ENCODE measurements around the gene AUTS2.

Gene AUTS2

GRCh38 chr7:70460562-70460961 is 862.3 kb downstream of the AUTS2 start:
- no peak for DNase-seq (ENCODE audit: low read depth in 2 of 2)

- no peak for DNase-seq (ENCODE audit: low read depth in 2 of 2)
Measured at GRCh38 chr7:70463352-70463938, 865.2 kb downstream of the AUTS2 start.

GRCh38 chr7:70466725-70467364 is 868.6 kb downstream of the AUTS2 start:
- no peak for DNase-seq (ENCODE audit: low read depth in 2 of 2)

- DNase-seq (ENCODE audit: low read depth in 2 of 2), result no peak
Measured at GRCh38 chr7:70470746-70471145, 872.5 kb downstream of the AUTS2 start.

- DNase-seq (ENCODE audit: low read depth in 2 of 2), result no peak
Measured at GRCh38 chr7:70472601-70473237, 874.4 kb downstream of the AUTS2 start.

- no peak for DNase-seq (ENCODE audit: low read depth in 2 of 2)
Measured at GRCh38 chr7:70474639-70475234, 876.5 kb downstream of the AUTS2 start.

- no peak for DNase-seq (ENCODE audit: low read depth in 2 of 2)
Measured at GRCh38 chr7:70477036-70478010, 879.0 kb downstream of the AUTS2 start.

- no peak for DNase-seq (ENCODE audit: low read depth in 2 of 2)
Measured at GRCh38 chr7:70479153-70480021, 881.1 kb downstream of the AUTS2 start.

GRCh38 chr7:70480927-70481569 is 882.8 kb downstream of the AUTS2 start:
- no peak for DNase-seq (ENCODE audit: low read depth in 2 of 2)

- DNase-seq (ENCODE audit: low read depth in 2 of 2), result no peak
Measured at GRCh38 chr7:70481570-70482123, 883.4 kb downstream of the AUTS2 start.

GRCh38 chr7:70484255-70484654 is 886.0 kb downstream of the AUTS2 start:
- DNase-seq (ENCODE audit: low read depth in 2 of 2), result no peak

- no peak for DNase-seq (ENCODE audit: low read depth in 2 of 2)
Measured at GRCh38 chr7:70486977-70487376, 888.7 kb downstream of the AUTS2 start.

GRCh38 chr7:70487428-70487827 is 889.2 kb downstream of the AUTS2 start:
- DNase-seq (ENCODE audit: low read depth in 2 of 2), result no peak

GRCh38 chr7:70487886-70488285 is 889.6 kb downstream of the AUTS2 start:
- DNase-seq (ENCODE audit: low read depth in 2 of 2), result no peak

- DNase-seq (ENCODE audit: low read depth in 2 of 2), result no peak
Measured at GRCh38 chr7:70489813-70490212, 891.5 kb downstream of the AUTS2 start.

GRCh38 chr7:70492625-70493024 is 894.4 kb downstream of the AUTS2 start:
- DNase-seq (ENCODE audit: low read depth in 2 of 2), result no peak

GRCh38 chr7:70494225-70495032 is 896.2 kb downstream of the AUTS2 start:
- no peak for DNase-seq (ENCODE audit: low read depth in 2 of 2)

- DNase-seq (ENCODE audit: low read depth in 2 of 2), result no peak
Measured at GRCh38 chr7:70495033-70495376, 896.7 kb downstream of the AUTS2 start.

GRCh38 chr7:70497793-70498192 is 899.5 kb downstream of the AUTS2 start:
- no peak for DNase-seq (ENCODE audit: low read depth in 2 of 2)
